Mesenchymal stem cell (in vitro differentiated cells and primary cell): Measurements from ENCODE around the gene KIF21A.

ENCODE experiments used
- DNase-seq: peaks from one replicate; pipeline ENCODE4 v3.0.0-alpha.2; 2013
- H2AFZ ChIP-seq: one replicate; pipeline ENCODE4 v1.6.1; 2013; ENCODE audit warnings: low read depth, mild to moderate bottlenecking, control low read depth, inconsistent platforms, low read length, moderate library complexity
- H2AK5ac ChIP-seq: 2 replicates; pipeline ENCODE4 v1.6.1; 2013; ENCODE audit warnings: low read length, moderate library complexity, mild to moderate bottlenecking, inconsistent platforms; ENCODE audit not compliant: severe bottlenecking
- H2BK120ac ChIP-seq: one replicate; pipeline ENCODE4 v1.6.1; 2013; ENCODE audit warnings: low read depth, mild to moderate bottlenecking, inconsistent platforms, low read length, moderate library complexity
- H2BK12ac ChIP-seq, 2 experiments: one replicate each; pipeline ENCODE4 v1.6.1; 2013; ENCODE audit warnings: inconsistent platforms in 2 of 2, low read length in 2 of 2, mild to moderate bottlenecking in 2 of 2, moderate library complexity in 2 of 2, control low read depth in 1 of 2
- H2BK15ac ChIP-seq: one replicate; pipeline ENCODE4 v1.6.1; 2013; ENCODE audit warnings: mild to moderate bottlenecking, low read depth, inconsistent platforms; ENCODE audit not compliant: poor library complexity, severe bottlenecking
- H2BK5ac ChIP-seq: 2 replicates; pipeline ENCODE4 v1.6.1; 2013; ENCODE audit warnings: low read depth, mild to moderate bottlenecking, low read length, control low read depth, inconsistent platforms; ENCODE audit not compliant: poor library complexity, severe bottlenecking
- H3K14ac ChIP-seq, 2 experiments: one replicate each; pipeline ENCODE4 v1.6.1; 2013; ENCODE audit warnings: inconsistent platforms in 2 of 2, low read length in 2 of 2, control low read depth in 1 of 2, mild to moderate bottlenecking in 1 of 2, moderate library complexity in 1 of 2
- H3K18ac ChIP-seq, 2 experiments: one replicate each; pipeline ENCODE4 v1.6.1; 2013; ENCODE audit warnings: inconsistent platforms in 2 of 2, low read length in 2 of 2, control low read depth in 1 of 2, low read depth in 1 of 2, mild to moderate bottlenecking in 1 of 2
- H3K23ac ChIP-seq, 2 experiments: one replicate each; pipeline ENCODE4 v1.6.1; 2013; ENCODE audit warnings: inconsistent platforms in 2 of 2, low read length in 2 of 2, mild to moderate bottlenecking in 2 of 2, moderate library complexity in 2 of 2, control low read depth in 1 of 2
- H3K27ac ChIP-seq: 2 replicates; pipeline ENCODE4 v1.5.1; 2013; ENCODE audit warnings: mild to moderate bottlenecking, moderate library complexity, low read length, control low read depth, inconsistent platforms; ENCODE audit not compliant: poor library complexity, severe bottlenecking
- H3K27me3 ChIP-seq, 2 experiments: 2 replicates each; pipeline versions ENCODE4 v1.6.1 to v1.7.0; 2013; ENCODE audit warnings: low read length in 2 of 2, mild to moderate bottlenecking in 2 of 2, moderate library complexity in 2 of 2, control low read depth in 1 of 2, inconsistent platforms in 1 of 2; ENCODE audit not compliant: control insufficient read depth in 1 of 2, insufficient read depth in 1 of 2
- H3K36me3 ChIP-seq, 2 experiments: 2 replicates each; pipeline versions ENCODE4 v1.6.1 to v1.7.0; 2013; ENCODE audit warnings: low read length in 2 of 2, control low read depth in 1 of 2, inconsistent platforms in 1 of 2, low read depth in 1 of 2, mild to moderate bottlenecking in 1 of 2; ENCODE audit not compliant: insufficient read depth in 2 of 2, control insufficient read depth in 1 of 2
- H3K4ac ChIP-seq, 2 experiments: one replicate each; pipeline ENCODE4 v1.6.1; 2013; ENCODE audit warnings: inconsistent platforms in 2 of 2, low read length in 2 of 2, mild to moderate bottlenecking in 2 of 2, moderate library complexity in 2 of 2, control low read depth in 1 of 2, low read depth in 1 of 2
- H3K4me1 ChIP-seq: 2 replicates; pipeline ENCODE4 v1.6.1; 2013; ENCODE audit warnings: low read depth, low read length, control low read depth; ENCODE audit not compliant: control insufficient read depth, insufficient read depth
- H3K4me2 ChIP-seq: 2 replicates; pipeline ENCODE4 v1.6.1; 2013; ENCODE audit warnings: low read length, mild to moderate bottlenecking, inconsistent platforms; ENCODE audit not compliant: poor library complexity, severe bottlenecking
- H3K4me3 ChIP-seq, 2 experiments: 2 replicates each; pipeline versions ENCODE4 v1.5.1 to v1.7.0; 2013; ENCODE audit warnings: low read length in 2 of 2, mild to moderate bottlenecking in 2 of 2, control low read depth in 1 of 2, low read depth in 1 of 2; ENCODE audit not compliant: insufficient read depth in 1 of 2
- H3K79me1 ChIP-seq: replicated peaks from 2 replicates; pipeline ENCODE4 v1.6.1; 2013; ENCODE audit warnings: mild to moderate bottlenecking, control low read depth, low read length, inconsistent platforms; ENCODE audit not compliant: poor library complexity, severe bottlenecking
- H3K9ac ChIP-seq: 2 replicates; pipeline ENCODE4 v1.7.0; 2013; ENCODE audit warnings: mild to moderate bottlenecking, low read length, moderate library complexity
- H3K9me3 ChIP-seq: 2 replicates; pipeline ENCODE4 v1.7.0; 2013; ENCODE audit warnings: mild to moderate bottlenecking, low read length; ENCODE audit not compliant: control insufficient read depth
- H4K8ac ChIP-seq: one replicate; pipeline ENCODE4 v1.6.1; 2013; ENCODE audit warnings: inconsistent platforms, mild to moderate bottlenecking, low read length, moderate library complexity
- H4K91ac ChIP-seq: one replicate; pipeline ENCODE4 v1.6.1; 2013; ENCODE audit warnings: mild to moderate bottlenecking, low read length, inconsistent platforms
- WGBS: methylation state at CpG from one replicate; pipeline ENCODE4 v1.1.7; 2013; ENCODE audit warnings: mixed read lengths; 5-methylcytosine and 5-hydroxymethylcytosine counted together

The KIF21A gene

DNA sequence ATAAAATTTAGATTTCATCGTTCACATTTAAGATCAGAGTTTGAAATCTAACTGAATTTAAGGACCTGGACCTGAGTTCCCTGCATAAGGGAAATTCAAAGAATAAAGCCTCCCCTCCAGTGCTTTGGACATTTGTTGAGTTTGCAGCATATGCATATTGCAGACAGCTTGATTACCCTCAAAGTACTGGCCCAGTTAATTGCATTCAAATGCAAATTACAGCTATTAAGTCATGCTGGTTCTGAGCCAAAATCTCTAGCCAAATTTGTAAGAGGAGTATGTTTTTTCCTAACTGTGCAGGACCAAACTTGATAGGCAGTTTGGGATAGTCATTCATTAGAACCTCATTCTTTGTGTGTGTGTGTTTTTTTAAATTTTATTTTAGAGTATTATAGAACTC is 9.1 kb upstream of the KIF21A start:
- Histone ChIP-seq H2BK5ac (no peak overlapping the region), H3K23ac (no peak overlapping the region), H3K9me3 (no peaks in the 10 kb centered on the region), H3K79me1 (no peaks in the 10 kb centered on the region), H3K4ac (no peak overlapping the region), H3K18ac (no peak overlapping the region), H3K14ac (no peak overlapping the region), H2BK12ac (no peak overlapping the region), H2BK120ac (no peak overlapping the region), H4K8ac (no peak overlapping the region), H3K4me1 (no peaks in the 10 kb centered on the region), H3K4me3 (no peak overlapping the region), H3K27me3 (no peaks in the 10 kb centered on the region), H2BK15ac (no peak overlapping the region), H3K36me3 (no peaks in the 10 kb centered on the region), H4K91ac (no peak overlapping the region), H2AFZ (no peak overlapping the region), H3K4me2 (no peak overlapping the region), H3K27ac (no peak overlapping the region), H3K9ac (no peak overlapping the region), H2AK5ac (no peak overlapping the region)
- WGBS, result 38% methylated on average over 1 of the region's 1 CpG
- DNase-seq, result no peak

DNA sequence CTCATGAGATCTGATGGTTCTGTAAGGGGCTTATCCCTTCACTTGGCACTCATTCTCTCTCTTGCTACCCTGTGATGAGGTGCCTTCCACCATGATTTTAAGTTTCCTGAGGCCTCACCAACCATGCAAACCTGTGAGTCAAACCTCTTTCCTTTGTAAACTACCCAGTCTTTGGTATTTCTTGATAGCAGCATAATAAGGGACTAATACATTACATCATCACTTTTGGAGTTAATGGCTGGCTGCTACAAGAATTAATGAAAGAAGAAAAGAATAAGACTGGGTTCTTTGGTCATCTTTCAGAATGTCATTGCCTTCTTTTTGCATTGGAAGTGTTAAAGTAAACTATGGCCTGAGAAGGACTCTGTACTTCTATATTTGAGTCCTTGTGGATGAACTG is 5.1 kb upstream of the KIF21A start:
- Histone ChIP-seq H2AFZ (no peak overlapping the region), H2BK15ac (no peak overlapping the region)
- no peak for DNase-seq

DNA sequence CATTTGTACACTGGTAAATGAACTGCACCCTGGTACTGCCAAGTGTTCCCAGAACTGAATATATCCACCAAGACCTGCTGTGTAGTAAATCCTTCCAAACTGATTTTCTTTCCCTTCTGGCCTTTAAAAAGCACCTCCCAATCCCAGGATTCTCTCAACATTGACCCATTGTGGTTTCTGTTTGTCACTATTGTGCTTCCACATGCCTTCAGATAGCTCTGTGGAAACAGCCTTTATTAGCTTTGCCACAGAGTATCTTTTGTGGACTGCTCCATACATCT is 949 bp upstream of the KIF21A start:
- no peak overlapping the region for H3K14ac ChIP-seq
- peak; percentile 31 for DNase-seq
- H2BK5ac ChIP-seq, result no peak overlapping the region
- no peaks in the 10 kb centered on the region for H3K9me3 ChIP-seq
- peak overlapping the region; percentile 76 for H3K9ac ChIP-seq
- no peaks in the 10 kb centered on the region for H3K27me3 ChIP-seq
- peak overlapping the region; percentile 78 for H2AFZ ChIP-seq
- H3K27ac ChIP-seq, result peak overlapping the region; percentile 86
- H2BK12ac ChIP-seq, result no peak overlapping the region
- no peak overlapping the region for H4K8ac ChIP-seq
- no peak overlapping the region for H2BK120ac ChIP-seq
- H3K4ac ChIP-seq, result no peak overlapping the region
- no peak overlapping the region for H3K23ac ChIP-seq
- no peak overlapping the region for H2AK5ac ChIP-seq
- no peak overlapping the region for H4K91ac ChIP-seq
- no peaks in the 10 kb centered on the region for H3K4me1 ChIP-seq
- H3K18ac ChIP-seq, result no peak overlapping the region
- no peaks in the 10 kb centered on the region for H3K36me3 ChIP-seq
- no peak overlapping the region for H2BK15ac ChIP-seq
- H3K4me2 ChIP-seq, result peak overlapping the region; percentile 70
- H3K79me1 ChIP-seq, result peaks cover 2% of the 10 kb centered on the region
- peak overlapping the region in 1 of 2 experiments; percentile 83 for H3K4me3 ChIP-seq

More for the DNA sequence above, 5.1 kb upstream of the KIF21A start:
- no peaks in the 10 kb centered on the region for H3K9me3 ChIP-seq
- H2BK120ac ChIP-seq, result no peak overlapping the region
- no peak overlapping the region for H3K4me2 ChIP-seq
- no peak overlapping the region for H4K91ac ChIP-seq
- no peak overlapping the region for H3K27ac ChIP-seq
- no peak overlapping the region for H4K8ac ChIP-seq
- H3K14ac ChIP-seq, result no peak overlapping the region
- H3K18ac ChIP-seq, result no peak overlapping the region
- H2AK5ac ChIP-seq, result no peak overlapping the region
- H2BK5ac ChIP-seq, result no peak overlapping the region
- no peak overlapping the region for H3K23ac ChIP-seq
- H3K4me3 ChIP-seq, result no peak overlapping the region
- no peak overlapping the region for H3K9ac ChIP-seq
- no peaks in the 10 kb centered on the region for H3K27me3 ChIP-seq
- H3K79me1 ChIP-seq, result no peaks in the 10 kb centered on the region
- H3K4me1 ChIP-seq, result no peaks in the 10 kb centered on the region
- no peak overlapping the region for H3K4ac ChIP-seq
- H3K36me3 ChIP-seq, result no peaks in the 10 kb centered on the region
- no peak overlapping the region for H2BK12ac ChIP-seq

GRCh38 chr12:39442831-39443080 is 164 bp downstream of the KIF21A start:
- Histone ChIP-seq H4K8ac (peak overlapping the region; percentile 75), H3K18ac (peak overlapping the region; percentile 4 to 67), H3K79me1 (peaks cover 2% of the 10 kb centered on the region), H3K4me1 (no peaks in the 10 kb centered on the region), H3K4ac (peak overlapping the region in 1 of 2 experiments; percentile 32), H3K9me3 (no peaks in the 10 kb centered on the region), H2AK5ac (no peak overlapping the region), H2BK120ac (peak overlapping the region; percentile 84), H3K23ac (no peak overlapping the region), H2BK5ac (no peak overlapping the region), H2BK12ac (peak overlapping the region in 1 of 2 experiments; percentile 75), H2AFZ (peak overlapping the region; percentile 93), H3K27ac (no peak overlapping the region), H3K4me3 (peak overlapping the region; percentile 83 to 84), H3K27me3 (no peaks in the 10 kb centered on the region), H3K36me3 (no peaks in the 10 kb centered on the region), H4K91ac (peak overlapping the region; percentile 35), H3K4me2 (peak overlapping the region; percentile 74), H2BK15ac (no peak overlapping the region), H3K14ac (no peak overlapping the region), H3K9ac (peak overlapping the region; percentile 76)
- 0% methylated on average over 14 of the region's 34 CpGs for WGBS
- DNase-seq, result no peak
